Medulla oblongata (tissue), 1 donor: ENCODE results near the gene PIK3C2G.

Experiments
- DNase-seq: peaks from one replicate; pipeline ENCODE4 v3.0.0-alpha.2; 2015; ENCODE audit errors: extremely low spot score

PIK3C2G gene

GRCh38 chr12:18414671-18415070, 153.4 kb downstream of the PIK3C2G start:
- no peak for DNase-seq

GRCh38 chr12:18415227-18415626, 153.9 kb downstream of the PIK3C2G start:
- DNase-seq: no peak

- no peak for DNase-seq
These were observed 155.1 kb downstream of the PIK3C2G start for GRCh38 chr12:18416412-18416811.

- no peak for DNase-seq
These were observed 158.0 kb downstream of the PIK3C2G start for GRCh38 chr12:18419311-18419710.

- DNase-seq: no peak
These were observed 160.5 kb downstream of the PIK3C2G start for GRCh38 chr12:18421867-18422266.

GRCh38 chr12:18422871-18423270, 161.6 kb downstream of the PIK3C2G start:
- DNase-seq: no peak

- no peak for DNase-seq
These were observed 163.5 kb downstream of the PIK3C2G start for GRCh38 chr12:18424857-18425256.

GRCh38 chr12:18427520-18427919, 166.2 kb downstream of the PIK3C2G start:
- DNase-seq: no peak

GRCh38 chr12:18428416-18428815, 167.1 kb downstream of the PIK3C2G start:
- no peak for DNase-seq

GRCh38 chr12:18429366-18429765, 168.0 kb downstream of the PIK3C2G start:
- DNase-seq: no peak

- peak; percentile 46 for DNase-seq
These were observed 169.2 kb downstream of the PIK3C2G start for GRCh38 chr12:18430425-18431048.

GRCh38 chr12:18431771-18432170, 170.5 kb downstream of the PIK3C2G start:
- DNase-seq: no peak

GRCh38 chr12:18432206-18432605, 170.9 kb downstream of the PIK3C2G start:
- no peak for DNase-seq

- no peak for DNase-seq
These were observed 174.9 kb downstream of the PIK3C2G start for GRCh38 chr12:18436170-18436569.

- DNase-seq: no peak
These were observed 178.2 kb downstream of the PIK3C2G start for GRCh38 chr12:18439541-18439940.

- DNase-seq: no peak
These were observed 182.6 kb downstream of the PIK3C2G start for GRCh38 chr12:18443768-18444437.

- DNase-seq: no peak
These were observed 184.8 kb downstream of the PIK3C2G start for GRCh38 chr12:18446061-18446644.

- DNase-seq: no peak
These were observed 193.0 kb downstream of the PIK3C2G start for GRCh38 chr12:18454330-18454729.

GRCh38 chr12:18456344-18456743, 195.0 kb downstream of the PIK3C2G start:
- DNase-seq: no peak

GRCh38 chr12:18457362-18457761, 196.0 kb downstream of the PIK3C2G start:
- no peak for DNase-seq

- no peak for DNase-seq
These were observed 200.4 kb downstream of the PIK3C2G start for GRCh38 chr12:18461758-18462157.

- peak; percentile 38 for DNase-seq
These were observed 201.1 kb downstream of the PIK3C2G start for GRCh38 chr12:18462442-18462841.

- no peak for DNase-seq
These were observed 206.4 kb downstream of the PIK3C2G start for GRCh38 chr12:18467620-18468245.
